NCI-H146 treated with DMSO at 0.1 percent for 48 hours (cell line): ENCODE results near the gene MYO3B.

ENCODE experiments used
- DNase-seq: peaks from one replicate; lab custom pipeline; 2025; ENCODE audit not compliant: unreplicated experiment; lab: John Stamatoyannopoulos, UW

The MYO3B gene

GRCh38 chr2:170162271-170162632 is 15.7 kb upstream of the MYO3B start:
- DNase-seq = no peak

DNA sequence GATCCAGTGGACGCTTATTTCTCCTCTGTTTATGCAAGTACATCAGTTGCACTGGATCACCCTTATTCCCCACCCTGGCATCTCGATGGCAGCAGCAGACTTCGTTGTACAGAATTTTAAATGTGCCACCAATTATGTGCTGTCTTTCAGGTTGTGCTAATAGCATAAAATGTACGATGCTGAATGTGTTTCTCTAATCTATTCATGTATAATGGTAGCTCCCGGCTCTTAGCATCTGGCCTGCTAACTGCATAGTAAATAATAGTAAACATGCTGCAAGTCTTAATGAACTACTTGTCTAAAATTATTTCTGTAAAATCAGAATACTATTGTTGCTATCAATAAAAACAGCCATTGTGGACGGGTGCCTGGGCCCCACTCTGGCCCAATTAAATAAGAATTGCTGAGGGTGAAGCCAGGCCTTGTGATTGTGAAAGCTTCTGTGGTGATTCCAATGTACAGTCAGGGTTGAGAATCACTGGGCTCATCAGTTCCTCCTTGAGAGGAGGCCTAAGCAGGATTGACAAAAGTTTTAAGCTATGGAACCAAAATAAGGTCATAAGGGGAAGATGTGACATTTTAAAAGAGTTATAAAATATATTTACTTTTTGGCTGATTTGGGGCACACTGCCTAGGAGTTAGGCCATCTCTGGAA is 14.4 kb upstream of the MYO3B start:
- no peak for DNase-seq

DNA sequence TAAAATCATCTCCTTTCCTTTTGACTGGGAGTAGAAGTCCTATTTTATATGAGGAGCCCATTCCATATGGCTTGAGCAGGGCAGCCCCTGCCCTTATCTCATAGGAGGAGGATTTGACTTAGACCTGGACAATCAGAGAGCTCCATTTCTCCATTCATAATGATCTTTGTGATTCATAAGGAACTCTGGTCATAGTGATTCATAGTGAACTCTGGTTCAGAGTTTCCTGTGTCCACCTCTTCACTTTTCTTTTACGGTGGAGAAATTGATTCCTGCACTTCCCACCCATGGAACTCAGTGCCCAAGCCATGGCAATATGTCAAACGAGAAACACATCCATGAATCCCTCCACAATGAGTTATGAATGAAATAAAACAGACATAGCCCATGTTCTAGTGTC is 12.8 kb upstream of the MYO3B start:
- DNase-seq = no peak

DNA sequence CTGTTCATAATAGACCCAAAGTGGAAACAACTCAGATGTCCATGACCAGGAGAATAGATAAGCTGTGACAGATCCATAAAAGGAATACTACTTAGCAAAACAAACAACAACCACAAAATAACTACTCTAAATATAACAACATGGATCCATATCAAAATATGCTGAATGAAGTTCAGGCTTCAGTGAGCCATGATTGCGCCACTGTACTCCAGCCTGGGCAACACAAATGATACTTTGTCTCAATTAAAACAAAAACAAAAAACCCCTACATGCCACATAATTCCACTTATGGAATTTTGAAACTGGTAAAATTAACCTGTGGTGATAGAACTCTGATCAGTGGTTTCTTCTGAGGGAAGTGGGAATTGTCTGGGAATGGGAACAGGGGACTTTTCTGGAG is 11.2 kb upstream of the MYO3B start:
- DNase-seq = no peak

- DNase-seq = peak; percentile 26
Measured at GRCh38 chr2:170170281-170171040, 7.5 kb upstream of the MYO3B start.

DNA sequence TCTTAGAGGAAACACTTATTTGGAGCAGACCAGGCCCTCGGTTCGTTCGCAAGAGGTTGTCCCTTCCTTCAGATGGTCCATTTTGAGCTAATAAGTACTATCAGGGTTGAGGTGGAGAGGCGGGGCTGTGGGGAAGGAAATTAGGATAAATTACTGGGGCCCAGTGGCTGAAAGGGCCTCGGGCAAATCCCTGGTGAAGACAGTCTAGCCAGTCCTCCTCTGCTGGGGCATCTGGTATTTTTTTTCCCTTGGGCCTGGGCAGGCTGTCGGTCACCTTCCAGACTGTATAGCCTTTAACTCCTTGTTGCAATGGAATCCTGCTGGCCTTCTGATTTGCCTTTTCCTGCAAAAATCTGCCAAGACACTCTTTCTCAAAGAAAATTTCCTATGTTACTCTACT is 1.7 kb upstream of the MYO3B start:
- DNase-seq = no peak

DNA sequence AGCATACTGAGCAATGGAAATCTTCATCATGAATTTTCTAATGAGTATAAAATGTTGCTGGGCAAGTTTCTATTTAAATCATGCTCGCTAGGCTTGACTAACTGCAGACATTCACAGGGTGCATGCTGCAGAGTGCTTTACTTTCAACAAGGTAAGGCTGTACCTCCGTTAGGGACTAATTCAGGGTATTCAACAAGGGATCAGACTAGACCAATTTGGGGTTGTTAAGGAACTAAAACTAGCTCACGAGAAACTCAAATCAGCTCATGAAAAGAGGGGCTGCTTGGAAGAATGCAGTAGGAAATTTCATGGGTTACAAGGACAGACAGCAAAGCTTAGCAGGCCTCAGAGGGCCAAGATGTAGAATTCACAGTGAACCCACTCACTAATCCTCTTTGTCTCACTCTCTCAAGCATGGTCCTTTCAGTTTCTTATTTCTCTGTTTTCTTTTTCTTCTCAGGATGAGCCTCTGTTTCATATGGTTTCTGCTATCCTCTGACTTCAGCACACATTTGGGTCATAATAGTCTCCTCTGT is 2.2 kb downstream of the MYO3B start:
- DNase-seq = no peak

GRCh38 chr2:170181602-170182001 is 3.7 kb downstream of the MYO3B start:
- DNase-seq = no peak

- no peak for DNase-seq
Measured at GRCh38 chr2:170185319-170185718, 7.4 kb downstream of the MYO3B start.

DNA sequence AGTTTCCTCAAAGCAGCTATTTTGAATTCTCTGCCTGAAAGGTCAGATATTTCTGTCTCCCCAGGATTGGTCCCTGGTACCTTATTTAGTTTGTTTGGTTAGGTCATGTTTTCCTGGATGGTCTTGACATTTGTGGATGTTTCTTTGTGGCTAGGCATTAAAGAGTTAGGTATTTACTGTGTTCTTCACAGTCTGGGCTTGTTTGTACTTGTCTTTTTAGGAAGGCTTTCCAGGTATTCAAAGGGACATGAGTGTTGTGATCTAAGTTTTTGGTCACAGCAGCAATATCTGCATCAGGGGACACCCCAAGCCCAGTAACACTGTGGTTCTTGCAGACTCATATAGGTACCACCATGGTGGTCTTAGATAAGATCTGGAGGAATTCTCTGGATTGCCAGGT is 11.8 kb downstream of the MYO3B start:
- no peak for DNase-seq

GRCh38 chr2:170190172-170190571 is 12.2 kb downstream of the MYO3B start:
- no peak for DNase-seq

- no peak for DNase-seq
Measured at GRCh38 chr2:170191166-170191866, 13.4 kb downstream of the MYO3B start.

DNA sequence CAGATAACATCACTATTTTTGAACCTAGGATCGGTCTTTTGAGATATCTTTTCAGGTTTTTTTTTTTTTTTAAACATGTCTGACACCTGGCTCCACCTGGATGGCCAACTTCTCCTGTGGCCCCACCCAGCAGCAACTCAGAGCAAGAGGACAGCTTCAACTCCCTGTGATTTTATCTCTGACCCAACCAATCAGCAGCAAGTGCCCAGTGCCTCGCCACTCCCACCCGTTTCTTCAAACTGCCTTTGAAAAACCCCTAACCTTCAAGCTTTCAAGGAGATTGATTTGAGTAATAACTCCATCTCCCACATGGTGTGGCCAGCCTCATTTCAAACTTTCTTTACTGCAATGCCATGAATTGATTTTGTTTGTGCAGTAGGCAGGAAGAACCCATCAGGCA is 19.0 kb downstream of the MYO3B start:
- DNase-seq = no peak

DNA sequence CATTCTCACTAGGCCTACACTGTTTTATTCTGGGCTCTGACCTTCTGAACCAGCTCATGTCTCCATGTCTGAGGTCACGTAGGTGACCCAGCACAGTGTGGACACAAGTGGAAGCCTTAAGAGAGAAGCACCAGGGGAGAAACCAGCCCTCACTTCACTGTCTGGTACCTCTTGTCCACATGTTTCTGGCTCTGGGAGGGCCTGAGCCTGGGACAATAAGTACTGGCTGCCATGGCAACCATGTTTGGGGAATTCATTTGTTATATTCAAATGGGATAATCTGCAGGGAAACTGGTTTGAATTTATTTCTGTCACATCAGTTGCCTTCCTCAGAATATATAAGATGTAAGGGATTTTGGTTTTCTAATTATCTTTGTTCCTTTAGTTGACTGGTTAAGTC is 23.3 kb downstream of the MYO3B start:
- no peak for DNase-seq

DNA sequence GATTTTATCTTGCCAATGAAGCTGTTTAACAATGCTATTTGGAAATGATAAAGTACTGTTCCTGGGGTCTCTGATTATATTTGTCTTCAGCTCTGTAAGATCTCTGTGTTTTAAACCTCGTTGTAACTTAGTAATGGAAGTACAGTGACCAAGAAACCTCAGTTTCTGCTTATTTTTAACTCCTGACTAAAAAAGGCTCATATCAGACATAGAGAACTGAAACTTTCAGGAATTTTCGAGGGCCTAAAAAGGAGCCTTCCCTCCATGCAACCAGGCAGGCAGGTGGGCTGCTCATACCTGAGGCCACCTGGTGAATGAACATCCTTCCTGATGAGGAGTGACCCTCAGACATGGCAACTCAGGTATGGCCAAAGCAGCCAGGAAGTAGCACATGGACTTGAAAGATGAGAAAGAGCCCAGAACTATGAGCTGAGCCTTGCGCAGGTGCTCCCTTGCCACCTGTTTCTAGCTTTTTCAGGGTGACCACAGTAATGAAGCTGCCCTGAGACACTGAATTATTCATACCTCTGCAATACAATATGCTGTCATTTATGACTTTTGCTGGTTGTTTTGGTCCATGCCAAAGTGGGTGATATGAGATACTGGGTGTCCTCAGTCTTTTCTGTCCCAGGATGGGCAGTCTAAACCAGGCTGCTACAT is 23.9 kb downstream of the MYO3B start:
- no peak for DNase-seq

GRCh38 chr2:170202437-170202836 is 24.5 kb downstream of the MYO3B start:
- no peak for DNase-seq

GRCh38 chr2:170204298-170204951 is 26.5 kb downstream of the MYO3B start:
- no peak for DNase-seq

DNA sequence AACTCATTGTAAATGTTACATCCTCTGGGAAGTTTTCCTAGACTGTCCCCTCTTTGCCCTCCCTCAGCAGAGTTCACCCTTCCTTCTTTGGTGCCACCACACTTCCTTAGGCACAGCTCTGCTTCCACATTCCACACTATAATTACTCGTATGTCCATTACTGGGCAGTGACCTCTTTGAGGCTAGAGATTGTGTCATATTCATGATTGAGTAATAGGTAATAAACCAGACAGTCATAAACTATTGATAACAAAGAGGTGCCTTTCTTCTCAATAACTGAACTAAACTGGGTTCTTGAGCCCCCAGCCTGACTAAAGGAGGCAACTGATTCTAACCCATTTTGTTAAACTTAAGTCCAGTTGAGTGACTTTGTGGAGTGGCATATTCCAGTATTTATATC is 28.3 kb downstream of the MYO3B start:
- DNase-seq = no peak

DNA sequence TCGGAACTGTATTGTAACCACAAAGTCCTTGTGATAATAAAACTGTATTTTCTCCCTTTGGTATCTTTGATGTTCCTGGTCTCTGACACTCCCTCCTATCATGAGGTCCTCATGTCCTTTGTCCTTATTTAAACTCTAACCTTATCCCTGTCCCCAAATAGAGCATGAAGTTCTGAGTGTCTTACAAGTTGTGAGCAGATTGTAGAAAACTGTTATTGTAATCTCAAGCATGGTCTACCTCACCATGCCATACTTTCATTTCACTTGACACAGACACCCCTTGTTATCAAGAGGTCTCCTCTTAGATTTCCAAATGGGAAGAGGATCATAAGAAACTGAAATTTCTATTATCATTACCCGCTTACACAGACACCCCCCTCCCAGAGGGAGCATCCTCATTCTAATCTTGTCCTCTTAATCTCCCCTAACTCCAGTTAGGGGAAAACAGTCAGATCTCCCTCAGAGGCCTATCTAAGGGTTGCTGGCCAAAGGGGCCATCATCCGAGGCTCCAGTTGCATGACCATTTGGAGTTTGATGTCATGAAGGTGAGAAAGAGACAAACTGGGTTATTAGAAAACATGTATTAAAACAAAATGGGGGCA is 29.0 kb downstream of the MYO3B start:
- DNase-seq = no peak

DNA sequence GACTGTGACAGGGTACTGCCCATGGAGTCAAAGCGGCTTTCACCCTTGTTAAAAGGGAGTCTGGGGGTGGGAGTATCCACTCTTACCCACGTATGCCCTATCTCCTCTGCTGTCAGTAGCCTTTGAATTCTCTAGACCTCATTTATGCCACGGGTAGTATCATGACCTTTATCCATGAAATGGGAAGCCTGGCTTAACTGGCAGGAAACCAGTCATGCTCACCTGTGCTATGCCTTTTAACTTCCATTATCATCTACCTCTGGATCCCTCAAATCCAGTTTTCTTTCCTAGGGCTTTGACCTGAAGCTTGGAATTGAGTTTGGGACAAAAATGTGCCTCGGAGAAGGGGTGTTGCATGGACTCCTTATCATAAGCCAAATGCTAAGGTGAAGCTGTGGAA is 30.0 kb downstream of the MYO3B start:
- DNase-seq = no peak

DNA sequence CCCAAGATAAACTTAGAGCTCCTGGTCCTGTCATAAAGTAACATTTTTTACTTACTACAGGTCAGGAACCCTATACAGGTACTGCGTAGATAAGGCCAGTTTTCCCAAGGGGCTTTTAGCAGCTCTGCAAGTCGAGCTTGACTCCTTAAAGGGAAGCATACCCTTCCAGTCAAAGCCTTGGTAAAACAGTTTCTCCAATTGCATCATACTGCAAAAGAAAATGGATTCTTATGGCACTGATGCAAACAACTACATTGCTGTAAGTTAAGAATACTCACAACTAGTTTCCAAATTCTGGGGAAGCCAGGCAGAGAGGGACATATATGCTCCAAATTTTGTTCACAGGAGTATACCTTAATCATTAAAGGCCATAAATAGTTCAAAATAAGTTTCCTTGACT is 31.0 kb downstream of the MYO3B start:
- no peak for DNase-seq
